AG20443 (cell line): ENCODE measurements around the gene EDEM3.
"Not testable (repeated sequence)": the region's sequence is repeated elsewhere in the genome, so short reads cannot be mapped to it uniquely, and the experiment has no call there.

ENCODE experiments used
- DNase-seq: peaks from one replicate; pipeline ENCODE4 v3.0.0; 2012; ENCODE audit warnings: low spot score, mixed read lengths

Gene EDEM3

DNA sequence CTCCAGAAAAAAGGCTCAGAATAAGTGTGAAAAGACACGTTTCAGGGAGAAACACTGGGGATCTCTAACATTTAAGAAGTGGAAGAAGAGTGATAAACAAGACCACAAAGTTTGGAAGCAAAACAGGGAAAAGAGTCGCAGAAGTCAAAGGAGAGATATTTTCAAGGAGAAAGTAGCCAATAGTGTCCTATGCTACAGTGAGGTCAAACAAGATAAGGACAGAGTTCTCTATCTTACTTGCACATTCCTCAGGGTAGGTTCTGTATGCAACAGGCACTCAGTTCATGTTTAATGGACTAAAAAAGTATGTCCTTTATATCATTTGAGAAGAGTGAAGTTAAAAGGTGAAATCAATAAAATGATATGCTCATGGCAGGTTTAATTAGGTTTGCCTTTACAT lies 13.8 kb upstream of the EDEM3 start:
- DNase-seq: no peak

DNA sequence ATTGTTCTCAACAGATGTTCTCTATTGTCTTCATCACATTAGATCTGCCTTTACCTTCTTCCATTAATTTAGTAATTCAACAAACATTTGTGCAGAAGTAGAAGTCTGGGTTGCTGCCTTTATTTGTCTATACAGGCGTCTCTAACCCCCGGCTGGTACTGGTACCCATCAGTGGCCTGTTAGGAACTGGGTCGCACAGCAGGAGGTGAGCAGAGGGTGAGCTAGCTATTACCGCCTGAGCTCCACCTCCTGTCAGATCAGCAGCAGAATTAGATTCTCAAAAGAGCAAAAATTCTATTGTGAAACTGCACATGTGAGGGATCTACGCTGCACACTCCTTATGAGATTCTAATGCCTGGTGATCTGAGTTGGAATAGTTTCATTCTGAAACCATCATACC lies 12.9 kb upstream of the EDEM3 start:
- no peak for DNase-seq

DNA sequence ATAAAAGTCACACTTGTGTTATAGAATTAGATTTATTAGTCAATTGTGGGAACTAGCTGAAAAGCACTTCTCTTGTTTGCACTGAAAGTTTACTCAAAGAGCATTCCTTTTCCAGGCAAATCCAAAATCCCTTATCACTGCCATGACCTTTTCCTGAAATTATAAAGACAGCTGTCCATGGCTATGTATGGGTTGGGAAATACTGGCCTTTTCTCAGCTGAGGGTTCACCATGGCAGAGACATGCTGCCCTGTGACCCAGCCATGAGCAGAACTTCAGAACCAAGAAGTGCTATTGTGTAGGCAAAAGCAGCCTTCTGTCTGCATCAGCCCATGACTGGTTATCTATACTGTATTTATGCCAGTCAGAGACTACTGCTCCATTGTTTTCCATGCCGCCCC lies 9.8 kb upstream of the EDEM3 start:
- DNase-seq: no peak

DNA sequence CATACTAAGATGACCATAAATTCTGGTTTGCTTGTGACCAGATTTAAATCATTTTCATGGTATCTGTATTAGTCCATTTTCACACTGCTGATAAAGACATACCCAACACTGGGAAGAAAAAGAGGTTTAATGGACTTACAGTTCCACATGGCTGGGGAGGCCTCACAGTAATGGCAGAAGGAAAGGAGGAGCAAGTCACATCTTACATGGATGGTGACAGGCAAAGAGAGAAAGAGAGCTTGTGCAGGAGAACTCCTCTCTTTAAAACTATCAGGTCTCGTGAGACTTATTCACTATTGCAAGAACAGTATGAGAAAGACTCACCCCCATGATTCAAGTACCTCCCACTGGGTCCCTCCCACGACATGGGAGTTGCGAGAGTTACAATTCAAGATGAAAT lies 8.9 kb upstream of the EDEM3 start:
- not testable (repeated sequence) for DNase-seq

DNA sequence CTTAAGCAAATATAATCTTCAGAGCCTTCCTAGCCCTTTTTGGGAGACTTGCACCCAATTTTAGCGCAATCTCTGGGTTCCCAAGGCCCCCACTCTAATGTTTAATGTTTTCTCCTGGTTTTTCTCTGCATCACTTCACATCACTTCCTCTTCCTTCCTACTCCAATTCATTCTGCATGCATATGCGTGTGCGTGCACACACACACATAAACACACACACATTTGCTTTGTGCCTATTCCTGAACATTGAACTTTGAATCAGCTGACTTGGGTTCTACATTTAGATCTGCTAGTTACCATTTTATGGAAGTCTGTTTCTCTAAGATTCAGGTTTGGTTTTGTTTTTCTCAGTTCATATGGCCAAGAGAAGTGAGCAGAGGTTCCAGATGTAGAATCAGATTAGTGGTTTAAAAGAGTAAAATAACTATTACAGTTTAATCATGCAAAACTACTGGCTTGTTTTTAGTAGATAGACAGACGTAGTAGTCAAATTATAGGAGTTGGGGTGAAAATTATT lies 7.4 kb upstream of the EDEM3 start:
- DNase-seq: no peak

DNA sequence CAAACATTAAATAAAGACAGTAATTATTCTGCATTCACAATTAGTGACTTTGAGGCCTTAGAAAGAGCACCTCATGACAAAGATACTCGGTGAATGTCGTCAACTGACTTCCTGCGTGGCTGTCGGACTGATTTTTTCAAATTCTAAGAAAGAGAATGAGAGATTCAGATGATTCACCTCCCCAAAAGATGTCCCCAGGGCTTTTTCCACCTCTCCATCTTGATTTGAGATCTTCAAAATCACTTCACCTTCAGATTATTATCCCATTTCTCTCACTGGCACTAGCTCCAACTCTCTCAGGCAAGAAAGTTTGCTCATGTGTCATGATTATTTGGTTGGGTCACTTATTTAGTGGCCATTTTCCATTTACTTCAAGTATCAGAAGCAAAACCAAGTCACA lies 5.0 kb upstream of the EDEM3 start:
- DNase-seq: no peak

DNA sequence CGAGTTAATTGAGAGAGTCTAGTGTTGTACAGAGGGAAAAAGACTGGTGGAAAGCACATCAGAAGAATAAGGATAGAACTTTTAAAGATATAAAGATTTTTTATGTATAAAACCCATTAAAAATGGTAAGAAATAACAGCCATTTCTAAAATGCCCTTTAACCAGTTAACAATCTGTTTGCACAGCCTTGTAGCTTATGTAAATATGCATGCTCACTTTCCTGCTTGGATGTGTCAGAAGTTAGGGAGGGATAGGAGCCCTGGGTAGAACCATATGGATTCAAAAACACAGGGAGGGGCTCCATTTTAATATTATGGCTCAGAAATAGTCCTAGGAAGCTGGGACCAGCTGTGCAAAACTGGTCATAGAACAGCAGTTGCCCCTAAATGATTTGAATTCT lies 4.5 kb upstream of the EDEM3 start:
- DNase-seq: no peak

DNA sequence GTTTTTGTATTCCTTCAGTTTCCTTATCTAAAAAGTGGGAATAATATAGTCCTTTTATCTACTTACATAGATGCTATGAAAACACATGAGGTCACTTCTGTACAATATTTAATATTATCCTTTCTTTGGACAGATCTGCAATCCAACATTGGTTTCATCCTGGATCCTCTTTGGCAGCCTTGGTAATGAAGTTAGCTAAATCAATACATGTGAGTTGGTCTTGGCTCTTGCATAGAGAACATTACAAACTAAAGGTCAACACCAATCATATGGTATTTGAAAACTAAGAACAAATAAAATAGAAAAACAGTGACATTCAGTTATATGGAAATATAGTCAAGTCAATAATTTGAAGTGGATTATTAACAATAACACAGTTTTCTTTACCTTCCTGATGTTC lies 3.2 kb upstream of the EDEM3 start:
- no peak for DNase-seq

DNA sequence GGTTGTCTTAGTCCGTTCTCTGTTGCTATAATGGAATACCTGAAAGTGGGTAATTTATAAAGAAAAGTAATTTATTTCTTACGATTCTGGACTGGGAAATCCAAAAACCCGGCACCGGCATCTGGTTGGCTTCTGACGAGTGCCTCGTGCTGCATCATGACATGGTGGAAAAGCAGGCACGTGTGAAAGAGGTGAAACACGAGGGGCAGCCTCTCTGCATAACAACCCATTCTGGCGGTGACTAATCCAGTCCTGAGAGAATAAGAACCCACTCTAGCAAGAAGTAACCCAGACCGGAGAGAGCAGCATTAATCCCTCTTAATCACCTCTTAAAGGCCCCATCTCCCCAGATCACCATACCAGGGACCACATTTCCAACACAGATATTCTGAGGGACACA lies 2.7 kb upstream of the EDEM3 start:
- DNase-seq: no peak

DNA sequence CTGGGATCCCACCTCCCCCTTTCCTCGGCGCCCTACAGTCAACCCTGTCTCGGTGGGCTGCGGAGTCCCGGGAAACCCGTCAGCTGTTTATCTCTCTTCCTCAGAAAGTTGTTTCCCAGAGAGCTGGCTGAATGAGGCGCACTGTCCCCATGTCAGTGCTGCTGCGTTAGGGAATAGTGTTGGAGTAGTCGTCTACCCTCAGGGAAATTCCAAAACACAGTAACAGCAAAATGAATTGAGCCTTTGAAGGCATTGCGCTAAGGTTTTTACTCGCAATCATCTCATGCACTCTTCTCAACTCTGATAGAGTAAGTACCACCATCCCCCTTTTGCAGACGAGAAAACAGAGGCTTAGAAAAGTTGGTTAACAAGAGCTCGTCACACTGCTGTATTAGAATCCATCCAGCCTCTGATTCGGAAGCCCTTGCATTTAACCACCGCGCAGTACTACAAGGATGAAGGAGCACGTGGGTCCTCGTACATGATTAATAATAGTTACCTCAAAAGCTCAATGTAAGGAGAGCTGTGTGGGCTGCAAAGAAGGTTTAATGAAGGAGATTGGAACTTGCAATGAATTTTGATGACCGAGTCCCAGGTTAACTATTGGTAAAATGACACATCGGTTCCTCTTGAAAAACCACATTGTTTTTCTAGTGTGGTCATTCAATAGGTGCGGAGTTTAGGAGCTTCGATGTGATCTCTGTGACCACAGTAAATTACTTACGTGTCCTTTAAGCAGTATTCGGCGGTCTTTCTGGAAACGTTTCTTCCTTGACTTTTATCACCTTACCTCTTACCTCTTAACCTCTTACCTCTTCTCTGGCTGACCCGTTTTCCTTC lies 788 bp upstream of the EDEM3 start:
- DNase-seq: peak; percentile 32

DNA sequence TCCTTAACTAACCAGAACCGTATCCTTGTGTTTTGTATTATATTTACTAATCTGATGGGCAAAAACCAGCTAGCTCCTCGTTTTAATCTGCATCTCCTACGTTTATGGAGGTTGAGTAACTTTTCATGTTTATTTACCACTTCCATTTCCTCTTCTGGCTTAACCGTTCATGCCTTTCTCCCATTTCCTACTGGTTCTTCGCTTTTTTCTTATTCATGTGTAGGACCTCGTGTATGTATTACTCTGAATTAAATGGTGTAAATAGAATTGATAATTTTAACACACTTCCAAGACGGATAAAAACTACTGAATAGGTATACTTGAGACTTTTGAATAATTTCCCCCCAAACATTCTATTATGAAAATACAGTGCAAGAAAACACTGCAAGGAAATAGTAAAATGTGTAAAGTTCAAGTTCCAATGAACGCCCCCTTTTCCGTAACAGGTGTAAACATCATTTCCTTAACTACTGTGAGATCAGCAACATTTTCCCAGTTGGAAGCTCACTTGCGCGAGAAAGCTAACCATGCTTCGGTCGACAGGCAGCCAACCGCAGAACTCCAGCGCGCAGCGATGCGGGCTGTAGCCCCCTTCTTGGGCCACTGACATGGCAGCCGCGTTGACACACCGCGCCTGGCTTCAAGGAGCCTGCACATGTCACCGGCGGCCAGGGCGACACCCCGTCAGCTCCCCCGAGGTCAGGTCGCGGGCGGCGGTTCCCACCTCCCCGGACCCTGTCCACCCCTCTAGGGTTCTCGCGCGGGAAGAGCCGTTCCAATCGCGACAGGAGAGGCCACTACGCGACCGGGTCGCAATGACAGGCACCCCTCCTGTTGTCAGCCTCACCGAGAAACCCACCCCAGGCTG lies 816 bp downstream of the EDEM3 start:
- peak; percentile 43 for DNase-seq

DNA sequence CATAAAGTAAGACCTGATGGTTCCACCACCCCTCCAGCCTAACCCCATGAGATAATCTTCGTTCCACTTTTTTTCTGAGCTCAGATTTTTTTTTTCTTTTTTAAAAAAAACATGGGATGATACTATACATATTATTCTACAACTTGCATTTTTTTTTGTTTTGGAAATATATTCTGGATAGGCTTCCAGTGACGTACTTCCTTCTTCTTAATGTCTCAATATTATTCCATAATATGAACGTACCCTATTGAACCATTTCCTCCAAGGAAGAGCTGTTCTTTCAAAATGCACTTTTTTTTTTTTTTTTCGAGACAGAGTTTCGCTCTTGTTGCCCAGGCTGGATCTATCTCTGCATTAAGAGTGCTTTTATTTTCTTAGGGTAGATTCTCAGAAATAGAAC lies 1.5 kb downstream of the EDEM3 start:
- no peak for DNase-seq

DNA sequence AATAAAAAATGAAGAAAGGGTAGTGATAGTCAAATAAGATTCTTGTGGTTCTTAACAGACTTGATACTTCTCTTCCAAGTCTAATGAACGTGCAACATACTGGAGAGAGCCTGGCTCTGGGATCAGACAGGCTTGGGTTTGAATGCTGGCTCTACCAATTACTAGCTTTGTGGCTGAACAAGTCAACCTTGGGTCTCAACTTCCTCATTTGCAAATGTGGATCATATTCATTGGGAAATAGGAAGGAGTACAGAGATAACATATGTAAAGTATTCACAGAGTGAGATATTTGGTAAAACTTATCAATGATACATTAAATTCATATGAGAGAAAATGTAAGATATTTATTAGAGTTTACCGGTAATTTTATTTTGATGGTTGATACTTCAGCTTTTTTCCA lies 2.0 kb downstream of the EDEM3 start:
- DNase-seq: no peak

DNA sequence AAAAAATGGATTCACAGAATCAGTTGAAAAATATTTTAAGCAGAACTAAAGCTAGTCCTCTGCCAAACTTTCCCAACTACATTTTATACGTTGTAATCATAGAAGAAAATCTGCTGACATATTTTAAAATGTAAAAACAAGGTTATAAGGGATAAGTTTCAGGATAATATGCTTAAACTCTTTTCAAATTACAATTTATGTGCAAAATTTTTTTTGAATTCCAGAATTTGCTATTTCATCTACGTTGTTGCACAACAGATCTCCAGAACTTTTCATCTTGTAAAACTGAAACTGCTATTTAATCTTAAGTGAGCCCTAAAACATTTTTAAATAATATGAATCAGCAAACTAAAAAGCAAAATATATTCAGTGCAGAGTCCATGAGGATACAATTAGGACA lies 5.9 kb downstream of the EDEM3 start:
- no peak for DNase-seq

DNA sequence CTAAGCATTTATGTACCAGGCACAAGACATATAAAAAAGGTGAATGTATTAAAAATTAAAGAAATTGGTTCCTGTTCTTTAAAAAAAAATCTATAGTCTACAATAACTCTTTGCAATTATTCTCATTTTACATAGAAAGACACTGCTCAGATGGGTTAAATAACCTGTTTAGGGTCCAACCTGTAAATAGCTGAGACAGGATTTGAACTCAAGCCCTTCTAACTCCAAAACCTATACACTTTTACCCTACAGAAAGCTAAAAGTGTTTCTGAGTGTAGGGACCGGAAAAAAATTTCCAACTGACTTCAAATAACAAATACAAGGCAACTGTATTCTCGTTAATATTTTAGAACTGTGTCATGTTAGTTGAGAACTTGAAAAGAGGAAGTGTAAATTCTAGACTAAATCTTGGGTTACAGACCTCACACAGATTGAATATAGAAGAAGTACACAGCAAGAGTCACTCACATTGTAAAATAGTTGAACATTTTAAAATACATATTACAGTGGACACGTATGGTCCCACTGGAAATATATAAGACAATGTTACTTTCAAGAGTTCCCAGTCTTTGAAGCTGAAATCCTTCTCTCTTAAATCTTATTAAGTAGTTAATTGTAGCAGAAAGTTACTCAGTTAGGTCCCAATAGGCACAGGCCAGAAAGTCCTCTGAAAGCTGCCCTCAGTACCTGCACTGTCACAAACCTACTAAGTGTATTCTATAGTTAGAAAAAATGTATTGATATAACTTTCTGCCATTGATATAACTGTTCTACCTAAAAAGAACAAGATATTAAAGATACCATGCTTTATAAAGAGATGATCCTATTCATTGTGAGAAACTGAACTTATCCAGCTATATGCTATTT lies 7.3 kb downstream of the EDEM3 start:
- no peak for DNase-seq

DNA sequence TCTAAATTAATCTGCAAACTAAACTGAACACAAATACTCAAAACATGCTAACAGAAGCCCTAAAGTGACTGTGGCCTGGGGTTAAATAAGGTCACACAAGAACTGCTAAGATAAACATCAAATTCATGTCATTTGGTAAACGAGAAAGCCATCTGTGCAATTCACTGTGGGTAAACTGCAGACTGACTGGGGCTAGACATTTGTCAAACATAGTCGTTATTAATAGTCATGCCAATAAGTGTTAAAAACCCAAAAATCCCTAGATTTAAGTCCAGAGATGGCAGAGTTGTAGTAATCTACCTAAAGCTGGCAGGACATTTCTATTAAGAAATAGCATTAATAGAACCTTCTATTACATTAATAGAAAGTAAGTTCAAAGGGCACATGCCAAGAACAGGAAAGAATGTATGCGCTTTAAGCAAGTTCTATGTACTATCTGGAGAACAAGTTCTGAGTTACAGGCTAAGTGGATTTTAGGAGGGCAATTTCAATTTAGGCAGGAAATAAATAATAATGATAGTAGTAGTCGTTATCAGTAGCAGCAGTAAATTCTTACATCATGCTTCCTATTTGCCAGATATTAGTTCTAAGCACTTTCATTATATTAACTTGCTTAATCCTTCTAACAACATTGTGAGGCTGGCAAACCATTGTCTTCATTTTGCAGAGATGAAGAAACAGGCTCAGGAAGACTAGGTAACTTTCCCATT lies 8.6 kb downstream of the EDEM3 start:
- no peak for DNase-seq

DNA sequence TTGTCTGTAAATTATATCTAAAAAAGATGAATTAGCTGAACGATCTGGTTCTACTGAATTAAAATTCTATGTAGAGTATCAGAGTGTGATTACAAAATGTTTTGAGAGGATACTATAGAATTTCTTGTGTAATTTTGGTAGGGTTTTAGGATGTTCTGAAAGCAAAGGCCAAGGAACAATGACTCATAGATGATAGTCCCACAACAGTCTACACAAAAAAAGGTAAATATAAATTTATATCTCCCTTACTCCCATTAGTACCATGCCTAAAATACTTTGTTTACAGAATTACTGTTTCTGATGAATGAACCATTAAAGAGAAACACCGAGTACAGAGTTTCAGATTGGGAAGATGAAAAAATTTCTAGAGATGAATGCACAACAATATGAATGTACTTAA lies 9.5 kb downstream of the EDEM3 start:
- no peak for DNase-seq

DNA sequence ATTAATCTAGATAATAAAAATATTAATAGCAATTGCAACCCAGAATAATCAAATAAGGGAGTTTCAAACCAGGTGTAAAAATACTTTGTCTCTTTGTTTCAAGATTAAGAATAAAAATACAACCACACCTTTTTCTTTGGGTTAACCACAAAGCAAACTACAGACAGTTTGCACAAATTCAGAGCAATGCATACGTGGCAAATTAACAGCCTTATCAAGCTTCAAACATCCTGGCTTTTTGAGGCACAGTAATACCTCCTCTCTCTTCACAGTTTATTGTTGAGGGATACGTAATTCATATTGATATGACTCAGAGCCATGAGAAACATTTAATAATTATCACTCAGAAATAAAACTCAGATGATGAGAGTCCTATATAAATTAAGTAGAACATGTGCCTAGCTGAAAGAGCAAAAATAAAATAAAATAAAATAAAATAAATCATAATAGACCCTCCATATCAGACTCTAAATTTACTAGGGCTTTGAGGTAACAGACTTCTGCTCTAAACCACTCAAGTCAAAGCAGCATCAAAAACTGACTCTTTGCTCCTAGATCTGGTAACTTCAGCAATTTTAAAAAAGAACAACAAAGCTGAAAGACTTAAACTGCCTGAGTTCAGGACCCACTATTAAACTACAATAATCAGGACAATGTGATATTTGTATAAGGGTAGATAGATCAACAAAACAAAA lies 11.4 kb downstream of the EDEM3 start:
- DNase-seq: no peak

DNA sequence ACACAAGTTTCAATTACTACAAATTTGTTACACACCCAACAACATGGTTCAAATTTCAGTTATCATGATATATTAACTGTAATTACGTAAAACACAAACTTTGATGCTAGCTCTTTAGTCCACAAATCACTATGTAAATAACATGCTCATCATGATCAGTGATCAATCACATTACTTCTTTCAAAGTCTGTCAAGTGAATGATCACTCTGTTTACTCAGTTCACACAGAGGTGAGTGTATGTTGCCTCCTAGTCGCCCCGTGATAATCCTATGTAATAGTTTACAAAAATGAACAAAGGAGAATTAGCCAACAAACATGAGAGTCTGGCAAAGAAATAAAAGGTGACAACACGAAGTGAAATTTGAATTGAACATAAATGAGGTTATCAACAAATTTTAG lies 14.3 kb downstream of the EDEM3 start:
- no peak for DNase-seq

DNA sequence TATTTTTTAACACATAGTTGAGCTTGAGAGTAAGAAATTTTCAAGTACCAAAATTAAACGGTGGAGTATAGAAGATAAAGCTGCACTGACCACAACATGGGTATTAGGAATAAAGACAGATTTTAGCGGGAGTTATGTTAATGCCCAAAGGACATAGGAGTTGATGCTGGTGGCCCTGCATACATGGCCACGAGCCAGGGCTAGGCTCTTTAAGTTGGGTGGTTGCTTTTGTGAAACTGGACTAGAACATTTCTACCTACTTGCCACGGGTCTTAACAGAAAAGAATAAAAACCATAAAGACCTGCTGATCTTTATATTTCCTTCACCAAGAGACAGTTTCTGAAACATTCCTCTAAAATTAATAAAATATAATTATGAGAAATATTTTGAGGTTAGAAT lies 14.9 kb downstream of the EDEM3 start:
- DNase-seq: no peak

DNA sequence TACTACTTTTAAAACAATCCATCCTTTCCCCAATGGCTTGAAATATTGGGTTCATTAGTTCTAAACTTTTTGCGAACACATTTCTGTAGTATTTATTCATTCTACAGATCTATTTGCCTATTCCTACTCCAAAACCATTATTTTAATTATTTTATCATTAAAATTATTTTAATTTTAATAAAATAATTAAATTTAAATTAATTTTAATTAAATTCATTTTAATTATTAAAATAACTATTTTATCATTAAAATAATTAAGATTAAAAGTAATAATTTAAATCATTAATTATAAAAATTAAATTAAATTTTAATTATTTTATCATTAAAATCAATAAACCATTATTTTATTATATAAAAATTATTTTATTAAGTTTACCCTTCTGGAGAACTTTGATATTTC lies 15.6 kb downstream of the EDEM3 start:
- DNase-seq: no peak
